ENCODE data around the gene NCOA4. TPM values are rescaled to one million over a fixed set of nuclear protein-coding genes. Genes with fewer than 3 reads are reported as not detected.
"Not testable (repeated sequence)": the region's sequence is repeated elsewhere in the genome, so short reads cannot be mapped to it uniquely, and the experiment has no call there.

Gene NCOA4
- total RNA-seq = 146 TPM

DNA sequence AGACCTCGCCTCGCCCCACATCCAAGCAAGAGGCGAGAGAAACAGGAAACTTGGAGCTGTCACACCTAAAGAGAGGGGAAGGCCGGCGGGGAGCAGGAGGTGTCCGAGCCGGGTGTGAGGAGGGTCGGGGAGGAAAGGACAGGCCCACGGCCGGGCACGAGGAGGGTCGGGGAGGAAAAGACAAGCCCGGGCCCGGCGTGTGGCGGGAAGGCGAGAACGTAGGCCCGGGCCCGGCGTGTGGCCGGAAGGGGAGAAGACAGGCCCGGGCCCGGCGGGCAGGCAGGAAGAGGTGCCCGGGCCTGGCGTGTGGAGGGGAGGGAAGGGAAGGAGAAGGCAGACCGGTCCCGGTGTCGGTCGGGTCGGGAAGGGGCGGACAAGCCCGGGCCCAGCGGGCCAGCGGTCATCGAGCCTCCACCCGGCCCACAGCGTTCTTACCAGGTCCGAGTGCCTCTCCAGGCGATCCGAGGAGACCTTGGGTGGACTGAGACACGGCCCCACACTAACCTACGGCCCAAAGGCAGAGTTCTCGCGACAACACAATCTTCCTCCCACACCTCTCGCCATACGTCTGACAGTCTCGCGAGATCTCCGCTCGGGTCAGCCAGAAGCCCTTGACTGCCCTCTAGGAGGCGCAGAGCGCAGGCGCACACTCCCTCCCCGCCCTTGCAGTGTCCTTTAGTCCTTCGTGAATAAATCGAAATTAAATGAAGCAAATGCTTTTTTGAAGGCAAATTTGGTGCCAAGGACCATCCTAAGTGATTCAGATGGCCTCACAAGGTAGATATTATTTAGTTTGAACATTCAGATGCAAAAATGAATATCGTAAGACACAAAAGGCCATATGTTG is at the start of gene NCOA4:
Gene NCOA4 (minus strand): TSS at position 533 of the 847 bp plus-strand sequence. CDS start 13,943 bp downstream, outside the sequence.
- peak; percentile 99 for ATAC-seq
- DNase-seq (ENCODE audit: low spot score) = peak; percentile 99
- intact Hi-C loops (cut with DNase I) = no loop called here

- DNase-seq (ENCODE audit: low spot score) = no peak
- intact Hi-C loops (cut with DNase I) = no loop called here
- no peak for ATAC-seq
These were observed 49.6 kb upstream of the NCOA4 start for GRCh38 chr10:46079831-46080585.

GRCh38 chr10:46077731-46078413 is 47.4 kb upstream of the NCOA4 start:
- no peak for DNase-seq (ENCODE audit: low spot score)
- intact Hi-C loops (cut with DNase I) = loop anchor here (2.0 kb wide), 1 partner anchor 37 kb away; no protein-coding TSS in a partner anchor
- ATAC-seq = no peak

- intact Hi-C loops (cut with DNase I) = loop anchor here (2.0 kb wide), 1 partner anchor 36 kb away; no protein-coding TSS in a partner anchor
- DNase-seq (ENCODE audit: low spot score) = no peak
- no peak for ATAC-seq
These were observed 46.7 kb upstream of the NCOA4 start for GRCh38 chr10:46077141-46077554.

GRCh38 chr10:46075869-46076268 is 45.4 kb upstream of the NCOA4 start:
- ATAC-seq (no peak), DNase-seq (ENCODE audit: low spot score) (no peak)
- intact Hi-C loops (cut with DNase I) = loop anchor here (2.0 kb wide), 1 partner anchor 35 kb away; no protein-coding TSS in a partner anchor

GRCh38 chr10:46074196-46074946 is 43.9 kb upstream of the NCOA4 start:
- ATAC-seq (no peak), DNase-seq (ENCODE audit: low spot score) (no peak)
- intact Hi-C loops (cut with DNase I) = no loop called here

DNA sequence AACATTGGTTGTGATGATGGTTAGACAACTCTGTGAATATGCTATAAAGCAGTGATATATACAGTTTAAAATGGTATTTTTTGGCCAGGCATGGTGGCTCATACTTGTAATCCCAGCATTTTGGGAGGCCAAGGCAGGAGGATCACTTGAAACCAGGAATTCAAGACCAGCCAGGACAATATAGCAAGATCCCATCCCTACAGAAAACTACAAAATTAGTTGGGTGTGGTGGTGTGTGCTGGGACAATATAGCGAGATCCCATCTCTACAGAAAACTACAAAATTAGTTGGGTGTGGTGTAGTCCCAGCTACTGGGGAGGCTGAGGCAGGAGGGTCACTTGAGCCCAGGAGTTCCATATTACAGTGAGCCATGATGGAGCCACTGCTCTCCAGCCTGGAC is 43.1 kb upstream of the NCOA4 start:
- no peak for DNase-seq (ENCODE audit: low spot score)
- no peak for ATAC-seq
- intact Hi-C loops (cut with DNase I) = no loop called here

- no peak for DNase-seq (ENCODE audit: low spot score)
- no peak for ATAC-seq
- intact Hi-C loops (cut with DNase I) = no loop called here
These were observed 40.3 kb upstream of the NCOA4 start for GRCh38 chr10:46070749-46071148.

GRCh38 chr10:46069771-46070463 is 39.5 kb upstream of the NCOA4 start:
- intact Hi-C loops (cut with DNase I) = no loop called here
- DNase-seq (ENCODE audit: low spot score) = no peak
- ATAC-seq = no peak

DNA sequence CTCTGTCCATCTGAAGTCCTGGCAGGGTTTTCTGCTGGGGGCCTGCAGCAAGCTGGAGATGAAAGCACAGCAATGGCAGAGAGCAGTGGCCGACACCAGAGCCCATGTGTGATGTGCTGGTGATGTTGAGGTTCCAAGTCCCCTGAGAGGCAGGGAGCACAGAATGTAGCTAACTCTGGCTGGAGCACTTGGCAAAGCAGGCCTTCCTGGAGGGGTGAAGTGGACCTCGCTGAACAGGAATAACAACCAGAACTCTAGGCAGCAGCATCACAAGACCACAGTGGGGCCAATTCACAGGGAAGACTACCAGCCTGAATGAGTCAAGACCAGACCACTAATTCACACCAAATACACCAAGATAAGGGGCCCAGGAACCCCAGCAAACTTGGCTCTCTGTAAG is 38.5 kb upstream of the NCOA4 start:
- DNase-seq (ENCODE audit: low spot score) (no peak), ATAC-seq (no peak)
- intact Hi-C loops (cut with DNase I) = no loop called here

- no peak for ATAC-seq
- no peak for DNase-seq (ENCODE audit: low spot score)
- intact Hi-C loops (cut with DNase I) = no loop called here
These were observed 37.7 kb upstream of the NCOA4 start for GRCh38 chr10:46068117-46068516.

- no peak for DNase-seq (ENCODE audit: low spot score)
- intact Hi-C loops (cut with DNase I) = no loop called here
- ATAC-seq = no peak
These were observed 33.9 kb upstream of the NCOA4 start for GRCh38 chr10:46064269-46064817.

DNA sequence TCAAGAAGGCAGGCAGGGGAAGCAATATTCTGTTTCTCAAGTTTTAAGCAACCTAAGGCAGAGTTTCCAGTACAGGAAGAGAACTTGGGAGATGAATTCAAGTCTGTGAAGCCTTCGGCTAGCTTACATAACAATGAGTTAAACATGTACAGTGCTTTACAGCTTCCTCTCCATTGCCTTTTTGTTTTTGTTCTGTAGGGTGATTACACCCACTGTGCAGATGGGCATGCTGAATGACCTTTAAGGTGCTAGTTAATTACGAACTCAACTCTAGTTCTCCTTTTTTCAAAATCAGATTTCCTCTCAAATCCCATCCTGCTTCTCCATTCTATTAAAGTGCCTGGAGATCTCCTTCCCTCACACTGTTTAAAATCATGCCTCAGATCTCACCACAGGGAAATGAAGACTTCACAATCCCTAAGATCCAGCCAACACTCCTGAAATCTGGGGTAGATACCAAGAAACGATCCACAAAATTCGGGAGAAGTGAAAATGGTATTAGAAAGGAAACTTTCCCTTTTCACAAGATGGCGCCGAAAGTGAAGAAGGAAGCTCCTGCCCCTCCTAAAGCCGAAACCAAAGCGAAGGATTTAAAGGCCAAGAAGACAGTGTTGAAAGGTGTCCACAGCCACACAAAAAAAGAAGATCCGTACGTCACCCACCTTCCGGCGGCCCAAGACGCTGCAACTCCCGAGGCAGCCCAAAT is 32.5 kb upstream of the NCOA4 start:
- no peak for DNase-seq (ENCODE audit: low spot score)

DNA sequence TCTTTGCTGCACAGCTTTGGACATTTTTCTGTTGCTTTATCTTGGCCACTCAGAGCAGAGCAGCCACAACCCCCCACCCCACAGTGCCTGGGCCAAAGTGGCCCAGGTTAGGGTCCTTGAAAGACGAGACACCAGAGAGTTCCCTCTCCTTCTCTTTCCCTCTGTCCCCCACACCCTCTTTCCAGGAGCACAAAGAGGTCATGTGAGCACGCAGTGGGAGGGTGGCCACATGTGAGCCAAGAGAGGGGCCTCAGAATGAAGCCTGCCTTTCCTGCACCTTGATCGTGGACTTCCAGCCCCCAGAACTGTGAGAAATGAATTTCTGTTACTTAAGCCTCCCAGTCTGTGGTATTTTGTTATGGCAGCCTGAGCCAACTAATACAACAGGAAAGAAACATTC is 30.3 kb upstream of the NCOA4 start:
- no peak for DNase-seq (ENCODE audit: low spot score)
- intact Hi-C loops (cut with DNase I) = no loop called here
- no peak for ATAC-seq

More for the DNA sequence above, 32.5 kb upstream of the NCOA4 start:
- ATAC-seq = no peak
- intact Hi-C loops (cut with DNase I) = no loop called here

DNA sequence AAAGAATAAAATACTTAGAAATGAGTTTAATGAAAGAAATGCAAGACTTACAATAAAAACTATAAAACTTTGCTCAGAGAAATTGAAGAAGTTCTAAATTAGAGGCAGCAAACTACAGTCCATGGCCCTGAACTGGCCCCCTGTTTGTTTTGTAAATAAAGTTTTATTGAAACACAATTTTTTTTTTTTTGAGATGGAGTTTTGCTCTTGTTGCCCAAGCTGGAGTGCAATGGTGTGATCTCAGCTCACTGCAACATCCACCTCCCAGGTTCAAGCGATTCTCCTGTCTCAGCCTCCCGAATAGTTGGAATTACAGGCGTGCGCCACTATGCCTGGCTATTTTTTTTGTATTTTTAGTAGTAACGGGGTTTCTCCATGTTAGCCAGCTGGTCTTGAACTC is 27.5 kb upstream of the NCOA4 start:
- intact Hi-C loops (cut with DNase I); DNase-seq (ENCODE audit: low spot score); ATAC-seq: not testable (repeated sequence)

DNA sequence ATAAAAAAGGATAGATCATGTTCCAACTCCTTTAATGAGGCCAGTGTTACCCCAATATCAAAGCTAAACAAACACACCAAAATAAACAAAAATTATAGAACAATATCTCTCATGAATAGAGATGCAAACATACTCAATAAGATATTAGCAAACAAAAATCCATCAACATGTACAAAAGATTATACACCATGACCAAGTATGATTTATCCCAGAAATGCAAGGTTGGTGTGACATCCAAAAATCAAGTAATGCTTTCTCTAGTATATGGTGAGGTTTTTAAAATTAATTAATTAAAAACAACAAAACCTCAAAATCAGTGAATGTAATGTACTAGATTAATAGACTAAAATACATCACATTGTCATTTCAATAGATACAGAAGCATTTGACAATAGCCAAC is 26.6 kb upstream of the NCOA4 start:
- ATAC-seq (no peak), DNase-seq (ENCODE audit: low spot score) (no peak)
- intact Hi-C loops (cut with DNase I) = no loop called here

DNA sequence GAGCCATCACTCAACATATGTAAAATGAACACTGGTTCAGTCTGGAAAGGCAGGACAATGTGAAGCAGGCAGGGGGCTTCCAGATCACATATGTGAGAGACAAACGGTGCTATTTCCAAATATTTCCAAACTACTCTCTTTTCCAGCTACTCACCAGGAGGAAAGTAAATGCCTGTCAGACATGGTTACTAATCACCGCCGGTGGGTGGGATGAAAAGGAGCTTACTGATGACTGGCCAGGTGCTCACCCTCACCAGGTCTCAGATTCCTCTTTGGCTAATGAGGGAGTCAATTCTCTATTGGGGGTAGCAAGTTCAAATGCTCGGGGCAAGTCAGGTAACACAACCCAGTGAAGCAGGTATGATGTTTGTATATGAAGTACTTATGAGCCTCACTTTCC is 25.3 kb upstream of the NCOA4 start:
- DNase-seq (ENCODE audit: low spot score) = no peak
- intact Hi-C loops (cut with DNase I) = no loop called here
- ATAC-seq = no peak
